Fibroblast of skin of scalp (primary cell): ENCODE data around the gene MXRA7.

ENCODE experiments used
- DNase-seq: peaks from one replicate; pipeline ENCODE4 v3.0.0-alpha.2; 2013

Gene MXRA7

DNA sequence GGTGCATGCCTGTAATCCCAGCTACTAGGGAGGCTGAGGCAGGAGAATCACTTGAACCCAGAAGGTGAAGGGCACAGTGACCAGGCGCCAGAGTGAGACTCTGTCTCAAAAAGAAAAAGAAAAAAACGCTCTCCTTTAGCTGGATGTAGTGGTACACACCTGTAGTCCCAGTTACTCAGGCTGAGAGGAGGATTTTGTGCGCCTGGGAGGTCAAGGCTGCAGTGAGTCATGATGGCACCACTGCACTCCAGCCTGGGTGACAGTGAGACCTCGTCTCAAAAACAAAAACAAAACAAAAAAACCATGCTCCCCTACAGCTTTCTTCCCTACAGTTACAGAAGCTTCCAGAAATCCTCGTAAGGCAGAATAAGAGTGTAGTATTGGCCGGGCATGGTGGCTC, 34.1 kb downstream of the MXRA7 start:
- no peak for DNase-seq

DNA sequence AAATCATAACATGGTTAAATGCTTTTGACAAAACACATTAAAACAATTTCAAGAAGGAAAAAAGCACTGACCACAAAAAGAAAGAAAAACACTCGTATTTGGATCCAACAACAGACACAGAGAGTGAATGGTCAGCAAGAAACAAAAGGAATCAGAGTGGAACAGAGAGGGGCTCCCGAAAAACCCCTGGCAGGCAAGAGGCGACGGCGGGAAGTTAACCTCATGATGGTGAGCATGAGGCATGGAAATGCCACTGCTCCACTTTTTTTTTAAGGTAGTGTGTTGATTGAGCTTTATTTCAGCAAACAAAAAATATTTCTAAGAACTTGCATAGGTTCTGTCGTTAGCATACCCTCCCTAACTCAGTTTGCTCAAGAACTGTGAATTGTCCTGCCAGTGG, 35.1 kb downstream of the MXRA7 start:
- no peak for DNase-seq

DNA sequence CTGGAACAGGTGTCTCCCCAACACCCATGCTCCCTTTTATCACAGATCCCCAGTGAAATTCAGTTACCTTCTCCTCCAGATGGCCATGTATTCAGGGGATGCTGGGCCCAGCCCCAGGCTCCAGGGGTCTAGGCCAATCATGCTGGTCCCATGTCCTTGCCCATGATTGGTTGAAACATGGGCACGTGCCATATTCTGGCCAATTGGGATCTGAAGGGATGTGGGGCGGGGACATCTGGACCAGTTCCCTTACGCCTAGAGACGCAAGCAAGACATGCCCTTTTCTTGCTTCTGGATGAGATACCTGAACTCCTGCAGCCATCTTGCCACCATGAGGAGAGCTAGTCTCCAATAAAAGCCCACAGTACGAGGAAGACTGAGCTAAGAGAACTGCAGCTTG, 36.2 kb downstream of the MXRA7 start:
- DNase-seq, result no peak

DNA sequence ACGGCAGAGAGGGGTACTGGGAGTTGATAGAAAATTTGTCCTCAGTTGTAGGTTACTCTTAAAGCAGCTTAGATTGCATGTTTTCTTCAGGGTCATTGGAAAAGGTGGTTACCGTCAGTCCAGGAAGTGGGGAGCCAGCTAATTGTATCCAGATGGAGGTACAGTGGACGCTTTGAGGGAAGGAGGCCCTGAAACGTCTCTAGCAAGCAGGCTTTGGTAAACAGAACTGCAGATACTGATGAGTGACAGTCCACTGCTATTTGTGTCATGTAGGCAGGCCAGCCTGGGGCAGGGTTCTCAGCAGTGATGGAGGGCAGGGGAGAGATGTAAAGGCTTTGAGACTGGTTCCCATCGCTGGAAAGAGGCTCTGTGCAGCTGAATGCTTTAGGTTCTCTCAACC, 37.0 kb downstream of the MXRA7 start:
- DNase-seq, result no peak

DNA sequence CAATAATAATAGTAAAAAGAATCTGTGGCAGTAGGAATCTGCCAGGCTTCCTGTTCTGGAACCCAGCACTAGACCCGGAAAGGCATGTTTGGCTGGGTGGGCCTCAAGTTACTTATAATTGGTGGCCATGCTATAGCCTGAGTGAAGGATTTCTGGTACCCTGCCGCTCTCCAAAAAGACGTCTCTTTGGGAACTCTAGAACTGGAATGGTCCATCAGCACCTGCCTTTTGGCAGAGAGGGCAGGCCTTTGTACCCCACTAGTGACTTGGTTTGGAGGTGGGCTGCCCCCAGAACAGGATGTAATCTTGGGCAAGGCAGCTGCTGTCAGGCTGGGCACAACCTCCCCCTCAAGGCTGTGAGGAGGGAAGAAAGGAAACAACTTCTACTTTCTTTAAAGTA, 37.9 kb downstream of the MXRA7 start:
- DNase-seq, result no peak

DNA sequence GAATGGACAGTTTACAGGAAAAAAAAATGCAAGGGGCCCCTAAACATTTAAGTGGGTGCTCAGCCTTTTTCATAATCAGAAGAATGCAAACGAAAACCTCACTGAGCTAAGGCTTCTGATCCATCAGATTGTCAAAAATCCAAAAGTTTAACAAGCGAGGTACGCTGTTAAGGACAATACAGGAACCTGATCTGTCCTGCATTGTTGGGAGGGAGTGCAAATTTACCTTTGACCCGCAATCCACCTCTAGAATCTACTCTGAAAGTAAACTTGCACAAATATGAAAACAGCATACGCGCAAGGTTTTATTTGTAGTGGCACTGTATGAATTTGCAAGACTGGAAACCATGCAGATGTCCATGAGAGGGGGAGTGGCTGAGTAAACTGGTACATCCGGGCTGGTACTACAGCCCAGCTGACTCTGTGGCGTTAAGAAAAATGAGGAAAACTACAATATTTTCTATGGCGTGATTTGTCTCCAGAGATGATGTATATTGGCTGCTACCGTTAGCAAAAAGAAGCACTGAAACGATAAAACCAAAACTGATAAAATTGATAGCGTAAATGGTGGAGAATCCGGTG, 38.4 kb downstream of the MXRA7 start:
- no peak for DNase-seq

DNA sequence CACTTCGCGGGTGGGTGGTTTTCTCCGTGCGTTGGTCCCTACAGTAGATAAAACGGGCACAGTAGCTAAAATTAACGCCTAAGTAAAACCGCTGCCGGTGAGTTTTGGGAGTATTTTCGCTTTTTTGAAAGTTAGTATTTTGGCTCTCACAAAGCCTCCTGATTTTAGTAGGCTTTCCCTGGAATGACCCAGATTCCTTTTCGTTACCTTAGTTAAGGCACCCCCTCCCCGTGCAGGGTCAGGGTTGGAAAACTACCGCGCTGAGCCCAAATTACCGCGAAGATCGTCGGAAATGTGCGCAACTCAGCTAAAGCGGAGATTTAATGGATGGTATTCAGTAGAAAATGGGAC, 38.9 kb downstream of the MXRA7 start:
- DNase-seq, result no peak

DNA sequence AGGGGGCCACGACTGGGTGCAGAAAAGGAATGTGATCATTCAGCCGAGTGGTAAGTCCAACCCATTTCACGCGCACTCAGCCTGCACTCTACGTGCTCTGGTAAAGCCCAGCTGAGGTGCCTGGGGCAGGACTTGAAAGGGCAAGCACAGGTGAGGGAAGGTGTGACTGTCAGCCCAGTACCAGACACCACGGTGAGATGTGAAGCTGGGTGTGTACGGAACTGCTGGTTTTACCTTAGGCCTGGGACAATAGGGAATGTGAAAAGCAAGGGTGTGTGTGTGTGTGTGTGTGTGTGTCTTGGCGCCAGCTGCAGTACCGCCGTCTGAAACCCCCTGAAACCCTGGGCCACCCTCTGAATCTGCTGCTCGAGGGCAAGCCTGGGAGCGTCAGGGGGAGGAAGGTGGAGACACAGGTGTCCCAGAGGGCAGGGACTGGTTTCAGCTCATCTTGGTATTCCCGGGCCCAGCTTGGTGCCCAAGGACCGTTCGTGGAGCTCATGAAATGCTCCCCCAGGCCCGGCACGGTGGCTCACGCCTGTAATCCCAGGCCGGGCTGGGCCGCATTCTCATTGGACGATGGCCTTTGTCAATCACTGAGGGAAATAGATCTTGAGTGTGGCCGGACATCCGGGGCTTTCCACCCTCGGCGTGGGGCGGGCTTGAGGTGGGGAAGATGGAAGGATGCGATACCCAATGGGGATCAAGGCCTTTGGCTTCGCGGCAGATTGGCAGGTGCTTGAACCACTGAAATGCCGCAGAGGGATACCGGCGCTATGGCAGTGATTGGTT, 39.4 kb downstream of the MXRA7 start:
- peak; percentile 100 for DNase-seq

DNA sequence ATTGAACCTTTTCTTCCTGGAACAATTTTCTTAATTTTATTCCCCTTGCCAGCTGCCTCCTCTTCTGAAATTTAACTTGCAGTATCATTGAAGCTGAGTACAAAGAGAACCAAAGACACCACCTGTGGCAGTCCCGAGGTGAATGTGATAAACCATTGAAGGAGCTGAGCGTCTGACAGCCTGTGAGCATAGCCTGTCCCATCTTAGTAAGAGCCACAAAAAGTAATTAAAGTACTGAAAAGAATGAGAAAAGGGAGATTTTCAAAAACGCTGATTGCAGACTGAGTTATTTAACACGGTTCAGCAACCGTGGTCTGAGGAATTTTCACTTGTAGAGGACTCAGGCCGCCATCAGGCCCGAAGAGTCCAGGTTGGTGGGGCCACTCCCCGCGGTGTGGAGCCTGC, 40.0 kb downstream of the MXRA7 start:
- DNase-seq, result no peak

DNA sequence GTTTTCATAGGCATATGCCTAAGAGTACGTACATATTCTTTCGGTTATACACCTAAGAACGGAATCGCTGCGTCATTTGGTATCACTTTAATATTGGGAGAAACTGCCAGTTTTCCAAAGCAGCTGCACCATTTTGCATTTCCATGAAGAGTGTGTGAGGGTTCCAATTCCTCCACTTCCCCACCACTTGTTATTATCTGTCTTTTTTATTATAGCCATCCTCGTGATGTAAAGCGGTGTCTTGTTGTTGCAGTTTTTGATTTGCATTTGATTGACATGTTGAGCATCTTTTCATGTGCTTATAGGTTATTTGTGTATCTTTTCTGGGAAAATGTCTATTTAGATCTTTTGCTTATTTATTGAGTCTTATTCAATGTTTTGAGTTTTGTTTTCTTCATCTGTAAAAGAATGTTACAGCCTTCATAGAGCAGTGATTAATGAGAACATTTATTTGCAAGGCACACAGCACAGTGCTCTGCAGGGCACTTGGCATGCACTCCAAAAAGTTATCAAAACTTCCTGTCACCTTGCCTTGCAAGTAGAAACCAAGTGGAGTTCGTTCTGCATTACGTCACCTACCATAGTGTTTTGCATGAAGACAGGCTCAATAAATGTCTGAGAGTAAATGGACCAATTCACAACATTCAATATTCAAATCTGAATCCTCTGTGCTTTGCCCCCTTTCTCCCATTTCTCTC, 40.6 kb downstream of the MXRA7 start:
- no peak for DNase-seq

DNA sequence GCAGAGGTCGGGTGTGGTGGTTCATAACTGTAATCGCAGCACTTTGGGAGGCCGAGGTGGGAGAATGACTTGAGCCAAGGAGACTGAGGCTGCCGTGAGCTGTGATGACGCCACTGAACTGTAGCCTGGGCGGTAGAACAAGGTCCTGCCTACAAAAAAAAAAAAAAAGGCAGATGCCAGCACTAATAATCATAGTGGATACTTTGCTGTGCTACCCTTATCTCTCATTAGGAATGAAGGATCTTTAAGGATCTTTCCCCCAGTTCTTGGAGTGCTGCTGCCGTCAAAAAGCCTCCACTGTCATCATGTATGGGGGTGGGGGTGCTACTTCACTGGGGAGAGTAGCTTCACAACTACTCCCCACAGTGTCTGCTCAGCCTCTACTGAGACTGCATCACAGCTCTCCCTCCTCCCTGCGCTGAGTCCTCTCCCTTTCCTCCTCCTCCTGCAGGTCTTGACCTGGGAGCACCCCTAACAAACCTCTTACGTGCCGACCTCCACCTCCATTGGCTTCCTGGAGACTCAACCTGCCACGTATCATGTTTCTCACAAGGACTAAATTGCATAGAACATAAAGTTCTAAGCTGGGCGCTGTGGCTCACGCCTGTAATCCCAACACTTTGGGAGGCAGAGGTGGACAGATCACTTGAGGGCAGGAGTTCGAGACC, 42.8 kb downstream of the MXRA7 start:
- no peak for DNase-seq

DNA sequence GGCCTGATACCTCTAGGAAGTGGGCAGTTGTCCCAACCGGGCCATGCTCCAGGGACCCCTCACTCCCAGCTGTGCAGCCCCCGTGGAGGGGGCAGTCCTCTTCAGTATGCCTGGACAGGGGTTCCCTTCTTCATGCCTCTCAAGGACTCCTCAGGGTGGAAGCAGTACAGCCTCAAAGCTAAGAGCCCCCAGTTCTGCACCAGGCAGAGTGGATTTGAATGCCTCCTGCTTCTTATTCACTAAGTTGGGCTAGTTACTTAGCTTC, 43.3 kb downstream of the MXRA7 start:
- no peak for DNase-seq

DNA sequence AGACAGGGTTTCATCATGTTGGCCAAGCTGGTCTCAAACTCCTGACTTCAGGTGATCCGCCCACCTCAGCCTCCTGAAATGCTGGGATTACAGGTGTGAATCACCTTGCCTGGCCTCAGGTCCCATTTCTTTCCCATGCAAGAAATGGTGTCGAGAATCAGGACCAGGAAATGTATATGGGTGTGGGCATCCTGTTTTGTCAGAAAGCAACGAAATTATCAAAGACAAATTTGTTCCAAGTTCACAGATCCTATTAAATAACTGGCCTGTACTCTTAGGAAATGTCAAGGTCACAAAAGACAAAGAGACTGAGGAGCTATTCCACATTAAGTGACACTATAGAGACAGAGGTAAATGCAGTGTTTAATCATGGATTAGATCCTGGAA, 50.1 kb downstream of the MXRA7 start:
- no peak for DNase-seq

DNA sequence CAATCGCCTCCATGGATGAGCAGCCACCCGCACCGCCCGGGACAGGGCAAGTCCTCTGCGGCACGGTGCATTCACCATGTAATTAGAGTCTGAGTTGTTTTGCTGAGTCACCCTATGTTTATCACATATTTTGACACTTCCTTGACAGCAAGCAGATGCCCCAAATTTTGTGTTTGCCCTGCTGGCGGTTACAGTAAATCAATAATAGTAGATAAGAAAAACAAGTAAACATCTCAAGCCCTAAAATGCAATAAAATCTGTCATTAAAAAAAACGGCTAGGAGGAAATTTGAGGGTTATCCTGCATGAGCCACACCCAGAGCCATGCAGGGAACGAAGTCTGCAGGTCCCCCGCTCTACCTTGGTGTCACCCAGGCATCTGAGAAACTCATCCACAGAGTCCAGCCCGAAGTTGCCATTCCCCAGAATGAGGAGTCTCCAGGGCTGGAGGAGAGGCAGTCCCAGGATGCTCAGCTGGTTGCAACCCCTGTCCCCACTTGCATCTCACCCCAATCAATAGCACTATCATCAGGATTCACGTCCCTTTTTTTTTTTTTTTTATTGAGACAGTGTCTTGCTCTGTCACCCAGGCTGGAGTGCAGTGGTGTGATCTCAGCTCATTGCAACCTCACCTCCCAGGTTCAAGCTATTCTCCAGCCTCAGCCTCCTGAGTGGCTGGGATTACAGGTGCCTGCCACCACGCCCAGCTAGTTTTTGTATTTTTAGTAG, 50.7 kb downstream of the MXRA7 start:
- no peak for DNase-seq

DNA sequence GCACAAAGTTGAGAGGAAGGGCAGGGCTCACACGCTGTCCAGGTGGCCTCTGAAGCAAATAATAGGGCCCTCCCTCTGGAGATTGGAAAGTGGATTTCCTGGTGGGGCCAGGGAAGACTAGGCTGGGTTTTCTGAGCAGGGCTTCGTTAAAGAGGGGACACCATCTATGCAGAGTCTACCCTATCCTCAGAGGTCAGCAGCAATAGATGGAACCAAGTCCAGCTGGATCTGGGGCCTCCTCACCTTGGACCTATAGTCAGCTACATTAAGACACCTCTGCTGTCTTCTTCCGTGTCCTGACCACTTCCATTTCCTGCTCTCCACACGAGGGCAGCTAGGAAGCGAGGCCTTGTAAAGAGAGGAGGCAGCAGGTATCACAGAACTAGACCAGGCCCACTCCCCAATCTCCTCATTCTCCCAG, 52.5 kb downstream of the MXRA7 start:
- DNase-seq, result no peak

DNA sequence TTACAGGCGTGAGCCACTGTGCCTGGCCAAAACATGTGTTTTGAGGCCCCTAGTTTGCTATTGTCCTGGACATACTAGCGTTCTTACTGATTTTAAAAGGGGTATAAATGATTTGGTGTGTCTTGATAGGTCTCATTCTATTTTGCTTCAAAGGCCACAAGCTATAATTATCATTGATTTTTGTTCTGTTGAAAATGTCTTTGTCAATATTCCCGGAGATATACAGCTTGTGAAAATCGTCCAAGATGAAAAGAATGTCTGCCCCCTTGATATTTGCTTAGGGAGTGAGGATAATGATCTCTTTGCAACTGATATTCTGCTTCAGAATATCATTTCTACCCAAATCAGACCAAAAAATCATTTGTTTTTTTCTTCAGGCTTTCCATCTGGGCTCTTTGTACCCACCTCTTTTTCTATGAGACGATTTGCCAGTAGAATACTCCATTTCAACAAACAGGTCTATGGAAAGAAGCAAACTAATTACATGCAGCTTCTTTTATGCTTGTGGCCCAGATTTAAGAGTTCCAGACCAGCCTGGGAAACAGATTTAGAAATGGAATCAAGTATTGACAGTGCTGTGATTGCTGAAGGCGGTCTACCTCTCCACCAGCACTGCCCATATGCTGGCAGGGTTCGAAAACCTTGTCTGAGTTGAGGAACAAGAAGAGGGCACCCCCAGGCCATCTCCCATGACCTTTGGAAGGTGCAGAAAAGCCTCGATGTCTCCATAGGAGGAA, 53.1 kb downstream of the MXRA7 start:
- DNase-seq, result no peak

DNA sequence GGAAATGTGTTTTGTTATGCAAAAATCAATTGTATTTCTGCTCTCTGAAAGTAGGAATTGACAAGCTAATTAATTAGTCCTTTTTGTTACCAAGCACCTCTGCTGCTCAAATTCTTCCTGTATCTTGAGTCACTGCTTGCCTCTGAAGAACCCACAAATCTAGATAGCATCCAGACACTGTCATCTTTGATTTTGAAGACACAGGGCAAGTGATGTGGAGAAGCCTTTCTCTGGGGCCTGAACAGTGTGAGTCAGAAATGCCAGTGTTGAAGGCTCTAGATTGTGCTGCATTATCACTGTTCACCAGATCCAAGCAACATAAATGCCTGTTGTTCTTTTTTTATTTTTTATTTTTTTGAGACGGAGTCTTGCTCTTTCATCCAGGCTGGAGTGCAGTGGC, 56.4 kb downstream of the MXRA7 start:
- no peak for DNase-seq

DNA sequence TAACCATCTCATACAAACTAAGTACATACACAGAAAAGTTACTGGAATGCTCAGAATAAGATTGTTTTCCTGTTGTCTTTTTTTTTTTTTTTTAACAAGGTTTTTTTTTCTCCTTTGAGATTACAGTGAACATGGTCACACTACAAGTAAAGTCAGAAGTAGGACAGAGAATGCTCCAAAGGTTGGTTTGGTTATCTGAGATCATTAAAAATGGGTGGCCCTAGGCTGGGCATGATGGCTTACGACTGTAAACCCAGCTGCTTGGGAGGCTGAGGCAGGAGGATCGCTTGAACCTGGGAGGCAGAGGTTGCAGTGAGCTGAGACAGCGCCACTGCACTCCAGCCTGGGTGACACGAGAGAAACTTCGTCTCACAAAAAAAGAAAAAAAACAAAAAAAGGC, 60.3 kb downstream of the MXRA7 start:
- no peak for DNase-seq

DNA sequence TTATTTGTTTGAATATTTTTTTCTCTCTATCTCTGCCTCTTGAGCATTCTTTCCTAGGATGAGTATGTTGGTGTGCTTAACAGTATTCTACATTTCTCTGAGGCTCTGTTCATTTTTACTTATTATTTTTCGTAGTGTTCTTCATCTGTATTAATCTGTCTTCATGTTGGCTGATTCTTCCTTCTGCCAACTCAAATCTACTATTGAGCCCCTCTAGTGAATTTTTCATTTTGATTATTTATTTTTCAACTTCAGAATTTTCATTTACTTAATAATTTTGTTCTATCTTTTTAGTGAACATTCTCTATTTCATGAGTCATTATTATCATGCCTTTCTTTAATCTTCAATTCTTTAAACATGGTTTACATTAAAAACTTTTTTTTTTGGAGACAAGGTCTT, 64.1 kb downstream of the MXRA7 start:
- no peak for DNase-seq

DNA sequence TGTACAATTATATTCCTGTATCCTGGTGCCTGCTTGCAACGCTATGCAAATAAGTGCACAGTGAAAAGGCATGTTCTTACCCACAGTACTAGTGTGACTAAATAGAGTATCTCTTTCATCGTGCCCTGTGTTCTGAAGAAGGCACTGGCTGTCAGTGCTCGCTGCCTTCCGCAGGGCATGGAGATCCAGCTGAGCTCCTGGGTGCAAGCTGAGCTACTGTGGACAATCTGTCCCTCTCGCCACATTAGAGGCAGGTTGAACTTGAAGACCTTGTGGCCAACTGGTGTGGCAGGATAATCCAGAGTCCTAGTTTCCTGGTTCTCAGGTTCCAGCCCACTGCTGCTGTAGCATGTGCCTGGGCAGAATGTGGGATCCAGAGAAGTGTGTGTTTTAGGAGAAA, 65.3 kb downstream of the MXRA7 start:
- DNase-seq, result no peak

DNA sequence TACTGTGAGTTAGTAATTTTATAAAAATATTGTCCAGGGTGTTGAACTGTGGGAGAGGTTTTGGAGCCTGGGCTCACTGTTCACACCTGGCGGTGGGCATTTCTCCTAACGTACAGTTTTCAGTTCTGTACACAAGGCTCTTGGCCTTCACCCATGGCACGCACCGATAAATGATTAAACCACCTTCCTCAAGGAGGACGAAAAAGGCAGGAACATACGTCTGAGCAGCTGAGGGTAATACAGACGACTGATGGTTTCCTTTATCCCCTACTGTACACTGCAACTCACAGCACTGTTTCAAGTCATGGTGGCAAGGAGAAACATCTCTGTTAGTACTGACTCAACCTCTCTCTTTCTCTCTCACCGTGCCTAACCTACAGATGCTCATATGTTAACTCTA, 65.8 kb downstream of the MXRA7 start:
- DNase-seq, result no peak

DNA sequence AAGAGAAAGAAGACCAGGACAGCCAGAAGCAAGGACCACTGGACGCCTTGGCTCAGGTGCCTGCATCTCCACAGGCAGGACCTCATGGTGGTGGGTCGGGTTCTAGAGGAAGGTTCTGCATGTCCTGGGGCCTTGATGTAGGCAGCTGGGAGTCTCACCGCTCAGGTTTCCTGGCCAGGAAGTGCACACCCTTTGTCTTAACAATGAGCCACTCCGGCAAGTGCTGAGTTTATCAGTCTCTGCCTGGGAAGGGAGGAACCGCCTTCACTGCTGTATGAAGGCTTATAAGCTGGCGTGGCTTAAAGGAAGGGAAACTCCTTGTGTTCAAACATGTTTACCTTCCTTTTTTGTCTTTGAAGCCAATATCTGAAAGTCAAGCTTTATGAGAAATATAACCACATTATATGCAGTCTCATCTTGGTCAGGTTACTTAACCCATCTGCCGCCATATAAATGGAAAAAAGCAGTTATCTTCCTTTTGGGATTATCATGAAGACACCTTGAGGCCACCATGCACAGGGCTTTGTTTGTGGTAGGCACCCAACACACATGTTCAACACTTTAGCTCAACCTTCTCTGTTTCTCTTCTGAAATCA, 67.1 kb downstream of the MXRA7 start, which contains the start of gene ST6GALNAC1:
Gene ST6GALNAC1 (minus strand): TSS at position 205 of the 596 bp plus-strand sequence. CDS start 119 bp downstream, at position 86.
- no peak for DNase-seq
